ENCODE data around the gene PPP1R9B.

PPP1R9B gene

GRCh38 chr17:50192144-50192617, 41.7 kb upstream of the PPP1R9B start:
- peaks cover 66% of the 10 kb centered on the region for H3K4me1 ChIP-seq (ENCODE audit: control insufficient read depth, insufficient read depth, low read length)
- H3K27ac ChIP-seq (ENCODE audit: low read length) = peak overlapping the region; percentile 98
- H3K27me3 ChIP-seq (ENCODE audit: control insufficient read depth in 1 of 2, insufficient read depth in 2 of 2, low read length in 2 of 2) = no peaks in the 10 kb centered on the region
- H3K36me3 ChIP-seq (ENCODE audit: control insufficient read depth in 2 of 2, insufficient read depth in 2 of 2, low read length in 2 of 2) = peaks cover 91 to 97% of the 10 kb centered on the region in 2 donors
- H3K4me3 ChIP-seq (ENCODE audit: low read length in 2 of 2) = no peak overlapping the region
- H3K9me3 ChIP-seq (ENCODE audit: control insufficient read depth in 2 of 2, low read length in 2 of 2) = no peaks in the 10 kb centered on the region
- no peak overlapping the region for H3K9ac ChIP-seq (ENCODE audit: low read length in 2 of 2)

GRCh38 chr17:50191359-50192143, 41.1 kb upstream of the PPP1R9B start:
- H3K4me3 ChIP-seq (ENCODE audit: low read length in 2 of 2) = no peak overlapping the region
- H3K27ac ChIP-seq (ENCODE audit: low read length) = peak overlapping the region; percentile 98
- H3K36me3 ChIP-seq (ENCODE audit: control insufficient read depth in 2 of 2, insufficient read depth in 2 of 2, low read length in 2 of 2) = peaks cover 91 to 97% of the 10 kb centered on the region in 2 donors
- H3K9me3 ChIP-seq (ENCODE audit: control insufficient read depth in 2 of 2, low read length in 2 of 2) = no peaks in the 10 kb centered on the region
- peaks cover 66% of the 10 kb centered on the region for H3K4me1 ChIP-seq (ENCODE audit: control insufficient read depth, insufficient read depth, low read length)
- H3K9ac ChIP-seq (ENCODE audit: low read length in 2 of 2) = no peak overlapping the region
- no peaks in the 10 kb centered on the region for H3K27me3 ChIP-seq (ENCODE audit: control insufficient read depth in 1 of 2, insufficient read depth in 2 of 2, low read length in 2 of 2)

- H3K9ac ChIP-seq (ENCODE audit: low read length in 2 of 2) = peak overlapping the region in 1 of 2 donors; percentile 37
- peaks cover 91 to 97% of the 10 kb centered on the region in 2 donors for H3K36me3 ChIP-seq (ENCODE audit: control insufficient read depth in 2 of 2, insufficient read depth in 2 of 2, low read length in 2 of 2)
- H3K27ac ChIP-seq (ENCODE audit: low read length) = peak overlapping the region; percentile 98
- H3K9me3 ChIP-seq (ENCODE audit: control insufficient read depth in 2 of 2, low read length in 2 of 2) = no peaks in the 10 kb centered on the region
- H3K4me3 ChIP-seq (ENCODE audit: low read length in 2 of 2) = no peak overlapping the region
- no peaks in the 10 kb centered on the region for H3K27me3 ChIP-seq (ENCODE audit: control insufficient read depth in 1 of 2, insufficient read depth in 2 of 2, low read length in 2 of 2)
- peaks cover 66% of the 10 kb centered on the region for H3K4me1 ChIP-seq (ENCODE audit: control insufficient read depth, insufficient read depth, low read length)
Observed at GRCh38 chr17:50190603-50191358, 40.3 kb upstream of the PPP1R9B start.

GRCh38 chr17:50190293-50190602, 39.8 kb upstream of the PPP1R9B start:
- Histone ChIP-seq H3K9ac (ENCODE audit: low read length in 2 of 2) (no peak overlapping the region), H3K27me3 (ENCODE audit: control insufficient read depth in 1 of 2, insufficient read depth in 2 of 2, low read length in 2 of 2) (no peaks in the 10 kb centered on the region), H3K9me3 (ENCODE audit: control insufficient read depth in 2 of 2, low read length in 2 of 2) (no peaks in the 10 kb centered on the region), H3K27ac (ENCODE audit: low read length) (peak overlapping the region; percentile 53), H3K4me3 (ENCODE audit: low read length in 2 of 2) (no peak overlapping the region), H3K4me1 (ENCODE audit: control insufficient read depth, insufficient read depth, low read length) (peaks cover 67% of the 10 kb centered on the region), H3K36me3 (ENCODE audit: control insufficient read depth in 2 of 2, insufficient read depth in 2 of 2, low read length in 2 of 2) (peaks cover 88 to 95% of the 10 kb centered on the region in 2 donors)

GRCh38 chr17:50189550-50190292, 39.2 kb upstream of the PPP1R9B start:
- H3K36me3 ChIP-seq (ENCODE audit: control insufficient read depth in 2 of 2, insufficient read depth in 2 of 2, low read length in 2 of 2) = peaks cover 84 to 90% of the 10 kb centered on the region in 2 donors
- H3K4me1 ChIP-seq (ENCODE audit: control insufficient read depth, insufficient read depth, low read length) = peaks cover 70% of the 10 kb centered on the region
- H3K4me3 ChIP-seq (ENCODE audit: low read length in 2 of 2) = no peak overlapping the region
- no peaks in the 10 kb centered on the region for H3K27me3 ChIP-seq (ENCODE audit: control insufficient read depth in 1 of 2, insufficient read depth in 2 of 2, low read length in 2 of 2)
- H3K27ac ChIP-seq (ENCODE audit: low read length) = peak overlapping the region; percentile 53
- H3K9me3 ChIP-seq (ENCODE audit: control insufficient read depth in 2 of 2, low read length in 2 of 2) = no peaks in the 10 kb centered on the region
- peak overlapping the region in 1 of 2 donors; percentile 13 for H3K9ac ChIP-seq (ENCODE audit: low read length in 2 of 2)

GRCh38 chr17:50188921-50189549, 38.6 kb upstream of the PPP1R9B start:
- no peak overlapping the region for H3K4me3 ChIP-seq (ENCODE audit: low read length in 2 of 2)
- H3K27me3 ChIP-seq (ENCODE audit: control insufficient read depth in 1 of 2, insufficient read depth in 2 of 2, low read length in 2 of 2) = no peaks in the 10 kb centered on the region
- H3K9ac ChIP-seq (ENCODE audit: low read length in 2 of 2) = no peak overlapping the region
- H3K4me1 ChIP-seq (ENCODE audit: control insufficient read depth, insufficient read depth, low read length) = peaks cover 72% of the 10 kb centered on the region
- H3K36me3 ChIP-seq (ENCODE audit: control insufficient read depth in 2 of 2, insufficient read depth in 2 of 2, low read length in 2 of 2) = peaks cover 81 to 83% of the 10 kb centered on the region in 2 donors
- peak overlapping the region; percentile 53 for H3K27ac ChIP-seq (ENCODE audit: low read length)
- H3K9me3 ChIP-seq (ENCODE audit: control insufficient read depth in 2 of 2, low read length in 2 of 2) = no peaks in the 10 kb centered on the region

- Histone ChIP-seq H3K4me3 (ENCODE audit: low read length in 2 of 2) (no peak overlapping the region), H3K27me3 (ENCODE audit: control insufficient read depth in 1 of 2, insufficient read depth in 2 of 2, low read length in 2 of 2) (no peaks in the 10 kb centered on the region), H3K36me3 (ENCODE audit: control insufficient read depth in 2 of 2, insufficient read depth in 2 of 2, low read length in 2 of 2) (peaks cover 76 to 78% of the 10 kb centered on the region in 2 donors), H3K9ac (ENCODE audit: low read length in 2 of 2) (no peak overlapping the region), H3K4me1 (ENCODE audit: control insufficient read depth, insufficient read depth, low read length) (peaks cover 77% of the 10 kb centered on the region), H3K27ac (ENCODE audit: low read length) (peak overlapping the region; percentile 53), H3K9me3 (ENCODE audit: control insufficient read depth in 2 of 2, low read length in 2 of 2) (no peaks in the 10 kb centered on the region)
Observed at GRCh38 chr17:50188531-50188920, 38.0 kb upstream of the PPP1R9B start.

GRCh38 chr17:50187751-50188530, 37.5 kb upstream of the PPP1R9B start:
- Histone ChIP-seq H3K9me3 (ENCODE audit: control insufficient read depth in 2 of 2, low read length in 2 of 2) (no peaks in the 10 kb centered on the region), H3K4me3 (ENCODE audit: low read length in 2 of 2) (no peak overlapping the region), H3K27me3 (ENCODE audit: control insufficient read depth in 1 of 2, insufficient read depth in 2 of 2, low read length in 2 of 2) (no peaks in the 10 kb centered on the region), H3K4me1 (ENCODE audit: control insufficient read depth, insufficient read depth, low read length) (peaks cover 79% of the 10 kb centered on the region), H3K36me3 (ENCODE audit: control insufficient read depth in 2 of 2, insufficient read depth in 2 of 2, low read length in 2 of 2) (peaks cover 73% of the 10 kb centered on the region in 2 donors), H3K27ac (ENCODE audit: low read length) (peak overlapping the region; percentile 53), H3K9ac (ENCODE audit: low read length in 2 of 2) (no peak overlapping the region)

- H3K9ac ChIP-seq (ENCODE audit: low read length in 2 of 2) = no peak overlapping the region
- H3K36me3 ChIP-seq (ENCODE audit: control insufficient read depth in 2 of 2, insufficient read depth in 2 of 2, low read length in 2 of 2) = peaks cover 67 to 68% of the 10 kb centered on the region in 2 donors
- H3K4me1 ChIP-seq (ENCODE audit: control insufficient read depth, insufficient read depth, low read length) = peaks cover 76% of the 10 kb centered on the region
- peak overlapping the region; percentile 53 for H3K27ac ChIP-seq (ENCODE audit: low read length)
- no peaks in the 10 kb centered on the region for H3K27me3 ChIP-seq (ENCODE audit: control insufficient read depth in 1 of 2, insufficient read depth in 2 of 2, low read length in 2 of 2)
- H3K4me3 ChIP-seq (ENCODE audit: low read length in 2 of 2) = no peak overlapping the region
- no peaks in the 10 kb centered on the region for H3K9me3 ChIP-seq (ENCODE audit: control insufficient read depth in 2 of 2, low read length in 2 of 2)
Observed at GRCh38 chr17:50187394-50187725, 36.9 kb upstream of the PPP1R9B start.

Measured in stomach smooth muscle (tissue), 2 donors.